Measurements from ENCODE around the gene SLC12A4. TPM values are rescaled to one million over a fixed set of nuclear protein-coding genes. Genes with fewer than 3 reads are reported as not detected.
"Not testable (repeated sequence)": the region's sequence is repeated elsewhere in the genome, so short reads cannot be mapped to it uniquely, and the experiment has no call there.

The SLC12A4 gene
- total RNA-seq: 100 to 1,000 TPM in 1 of 4 donors, 10 to 100 TPM in 3; 31.2 to 165 (median 72.2) TPM

- no peaks in the 10 kb centered on the region for H3K36me3 ChIP-seq
- H3K27me3 ChIP-seq: no peaks in the 10 kb centered on the region
- DNase-seq (ENCODE audit: low spot score in 2 of 2): peak; percentile 88 to 90
- no peaks in the 10 kb centered on the region for H3K9me3 ChIP-seq
- H3K4me1 ChIP-seq: peaks cover 45% of the 10 kb centered on the region
- whole genome bisulfite sequencing: 0% methylated on average over 5 of the region's 78 CpGs
- peak within 1 kb of the TSS; percentile 95 for H3K27ac ChIP-seq
- peak within 1 kb of the TSS; percentile 74 for H3K4me3 ChIP-seq
- no peak for TF ChIP-seq EP300 (IDR thresholded peaks at IDR 0.05)
- TF ChIP-seq POLR2AphosphoS5 (IDR thresholded peaks at IDR 0.05): peak in 2 of 3 donors; percentile 7 to 32
- peak; percentile 34 to 85 for TF ChIP-seq POLR2A (IDR thresholded peaks at IDR 0.05)
Observed at GRCh38 chr16:67968400-67969253, at the start of gene SLC12A4. Gene SLC12A4, minus strand, starts transcription at chr16:67968637. Its CDS starts 84 bp downstream, at chr16:67968553.

GRCh38 chr16:68015681-68016080, 47.2 kb upstream of the SLC12A4 start, which contains the start of gene DPEP2NB:
Gene DPEP2NB, minus strand, starts transcription at chr16:68015911. Its CDS starts 141 bp downstream, at chr16:68015770.
- no peak within 1 kb of the TSS for H3K4me3 ChIP-seq
- no peaks in the 10 kb centered on the region for H3K9me3 ChIP-seq
- TF ChIP-seq EP300 (IDR thresholded peaks at IDR 0.05): no peak
- no peak for TF ChIP-seq POLR2A (IDR thresholded peaks at IDR 0.05)
- 96% methylated on average over 5 of the region's 5 CpGs for WGBS
- H3K27me3 ChIP-seq: no peaks in the 10 kb centered on the region
- H3K4me1 ChIP-seq: peaks cover 7% of the 10 kb centered on the region
- no peaks in the 10 kb centered on the region for H3K36me3 ChIP-seq
- H3K27ac ChIP-seq: no peak within 1 kb of the TSS
- no peak for DNase-seq (ENCODE audit: low spot score in 2 of 2)

- H3K4me1 ChIP-seq: peaks cover 7% of the 10 kb centered on the region
- WGBS: 25% methylated on average over 1 of the region's 1 CpG
- no peak for DNase-seq (ENCODE audit: low spot score in 2 of 2)
- H3K4me3 ChIP-seq: no peak overlapping the region
- no peak overlapping the region for H3K27ac ChIP-seq
- TF ChIP-seq POLR2AphosphoS5 (IDR thresholded peaks at IDR 0.05) (no peak), POLR2A (IDR thresholded peaks at IDR 0.05) (no peak), CTCF (IDR thresholded peaks at IDR 0.05) (no peak)
- no peaks in the 10 kb centered on the region for H3K36me3 ChIP-seq
- no peaks in the 10 kb centered on the region for H3K27me3 ChIP-seq
- no peaks in the 10 kb centered on the region for H3K9me3 ChIP-seq
Observed at GRCh38 chr16:68013440-68013839, 45.0 kb upstream of the SLC12A4 start.

- 85% methylated on average over 4 of the region's 4 CpGs for WGBS
- not testable (repeated sequence) for H3K4me3 ChIP-seq; H3K27ac ChIP-seq; DNase-seq (ENCODE audit: low spot score in 2 of 2); H3K27me3 ChIP-seq; H3K36me3 ChIP-seq; H3K9me3 ChIP-seq
- H3K4me1 ChIP-seq: peaks cover 24% of the 10 kb centered on the region
Observed at GRCh38 chr16:68009872-68010271, 41.4 kb upstream of the SLC12A4 start.

GRCh38 chr16:68009157-68009735, 40.8 kb upstream of the SLC12A4 start:
- TF ChIP-seq CTCF (IDR thresholded peaks at IDR 0.05): no peak
- no peak overlapping the region for H3K27ac ChIP-seq
- no peaks in the 10 kb centered on the region for H3K27me3 ChIP-seq
- no peaks in the 10 kb centered on the region for H3K9me3 ChIP-seq
- peaks cover 28% of the 10 kb centered on the region for H3K4me1 ChIP-seq
- WGBS: 70% methylated on average over 9 of the region's 9 CpGs
- H3K4me3 ChIP-seq: no peak overlapping the region
- no peaks in the 10 kb centered on the region for H3K36me3 ChIP-seq
- DNase-seq (ENCODE audit: low spot score in 2 of 2): no peak

- TF ChIP-seq EP300 (IDR thresholded peaks at IDR 0.05) (no peak), CTCF (IDR thresholded peaks at IDR 0.05) (no peak), POLR2A (IDR thresholded peaks at IDR 0.05) (peak in 1 of 2 donors; percentile 4)
- no peaks in the 10 kb centered on the region for H3K27me3 ChIP-seq
- WGBS: 32% methylated on average over 6 of the region's 6 CpGs
Observed at GRCh38 chr16:68005786-68006286, 37.4 kb upstream of the SLC12A4 start.

More at GRCh38 chr16:68005786-68006286, 37.4 kb upstream of the SLC12A4 start:
- Histone ChIP-seq H3K27ac (peak overlapping the region; percentile 78), H3K9me3 (no peaks in the 10 kb centered on the region), H3K4me3 (no peak overlapping the region), H3K4me1 (peaks cover 22% of the 10 kb centered on the region), H3K36me3 (no peaks in the 10 kb centered on the region)
- DNase-seq (ENCODE audit: low spot score in 2 of 2): no peak

Data from suprapubic skin (tissue), 4 donors.